Stimulated activated naive CD8-positive, alpha-beta T cell treated with anti-CD3 and anti-CD28 coated beads, Interleukin-15, Interleukin-2, amounts not matched to agents 100 ng/mL and 50 ng/mL, for 24 hours (primary cell): ENCODE results near the gene DPM3.

ENCODE experiments used
- H3K27ac Mint-ChIP-seq: one replicate; pipeline ENCODE4 v1.8.0; 2021; ENCODE audit warnings: mild to moderate bottlenecking, mixed read lengths
- H3K27me3 Mint-ChIP-seq: one replicate; pipeline ENCODE4 v1.8.0; 2021; ENCODE audit warnings: mixed read lengths
- H3K36me3 Mint-ChIP-seq: one replicate; pipeline ENCODE4 v1.8.0; 2021; ENCODE audit warnings: low read depth, mixed read lengths
- H3K4me1 Mint-ChIP-seq: one replicate; pipeline ENCODE4 v1.8.0; 2021; ENCODE audit warnings: low read depth, mixed read lengths
- H3K4me3 Mint-ChIP-seq: one replicate; pipeline ENCODE4 v1.8.0; 2021; ENCODE audit warnings: mild to moderate bottlenecking, mixed read lengths
- H3K9me3 Mint-ChIP-seq: one replicate; pipeline ENCODE4 v1.8.0; 2021; ENCODE audit warnings: mixed read lengths

DPM3 gene

DNA sequence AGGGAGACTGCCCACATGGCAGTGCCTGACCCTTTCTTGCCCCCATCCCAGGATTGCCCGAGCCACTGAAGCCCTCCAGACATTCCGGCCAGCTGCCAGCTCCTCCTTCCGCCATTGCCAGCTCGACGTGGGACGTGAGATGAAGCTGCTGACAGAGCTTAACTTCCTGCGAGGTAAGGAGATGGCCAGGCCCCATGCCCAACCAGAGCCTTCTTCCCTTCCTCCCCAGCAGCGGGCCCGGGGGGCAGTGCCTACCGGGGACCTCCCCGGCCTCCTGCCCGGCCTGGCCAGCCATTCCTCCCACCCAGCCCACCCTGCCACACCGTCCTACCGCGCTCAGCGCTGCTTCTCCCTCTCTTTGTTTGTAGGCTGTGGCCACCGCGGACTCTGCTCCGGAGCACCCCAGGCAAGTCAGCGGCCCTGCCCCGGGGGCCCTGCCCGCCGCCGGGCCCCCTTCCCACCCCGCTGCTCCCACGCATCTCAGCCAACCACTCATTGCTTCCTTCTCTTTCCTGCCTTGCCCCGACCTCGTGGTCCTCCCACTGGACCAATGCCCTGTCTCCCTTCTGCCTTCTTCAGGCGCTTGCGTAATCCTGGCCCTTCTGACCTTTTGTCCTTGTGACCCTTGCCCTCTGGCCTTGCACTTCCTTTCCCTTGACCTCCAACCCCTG lies 38.2 kb upstream of the DPM3 start:
- Mint-ChIP-seq H3K36me3 (peaks cover 8% of the 10 kb centered on the region), H3K4me1 (peaks cover 33% of the 10 kb centered on the region), H3K4me3 (no peak overlapping the region), H3K27ac (no peak overlapping the region), H3K9me3 (no peaks in the 10 kb centered on the region), H3K27me3 (no peaks in the 10 kb centered on the region)

DNA sequence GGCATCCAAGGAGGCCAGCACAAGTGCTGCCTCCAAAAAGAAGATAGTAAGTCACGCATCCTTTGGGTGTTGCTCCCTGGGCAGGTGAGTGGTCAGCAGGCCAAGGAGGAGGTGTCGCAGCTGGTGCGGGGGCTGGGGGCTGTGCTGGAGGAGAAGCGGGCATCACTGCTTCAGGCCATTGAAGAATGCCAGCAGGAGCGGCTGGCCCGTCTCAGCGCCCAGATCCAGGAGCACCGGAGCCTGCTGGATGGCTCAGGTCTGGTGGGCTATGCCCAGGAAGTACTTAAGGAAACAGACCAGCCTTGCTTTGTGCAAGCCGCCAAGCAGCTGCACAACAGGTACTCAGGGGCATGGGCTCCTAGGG lies 37.6 kb upstream of the DPM3 start:
- H3K27ac Mint-ChIP-seq, result no peak overlapping the region
- peaks cover 12% of the 10 kb centered on the region for H3K36me3 Mint-ChIP-seq
- no peaks in the 10 kb centered on the region for H3K27me3 Mint-ChIP-seq
- peaks cover 40% of the 10 kb centered on the region for H3K4me1 Mint-ChIP-seq
- H3K9me3 Mint-ChIP-seq, result no peaks in the 10 kb centered on the region
- H3K4me3 Mint-ChIP-seq, result no peak overlapping the region

DNA sequence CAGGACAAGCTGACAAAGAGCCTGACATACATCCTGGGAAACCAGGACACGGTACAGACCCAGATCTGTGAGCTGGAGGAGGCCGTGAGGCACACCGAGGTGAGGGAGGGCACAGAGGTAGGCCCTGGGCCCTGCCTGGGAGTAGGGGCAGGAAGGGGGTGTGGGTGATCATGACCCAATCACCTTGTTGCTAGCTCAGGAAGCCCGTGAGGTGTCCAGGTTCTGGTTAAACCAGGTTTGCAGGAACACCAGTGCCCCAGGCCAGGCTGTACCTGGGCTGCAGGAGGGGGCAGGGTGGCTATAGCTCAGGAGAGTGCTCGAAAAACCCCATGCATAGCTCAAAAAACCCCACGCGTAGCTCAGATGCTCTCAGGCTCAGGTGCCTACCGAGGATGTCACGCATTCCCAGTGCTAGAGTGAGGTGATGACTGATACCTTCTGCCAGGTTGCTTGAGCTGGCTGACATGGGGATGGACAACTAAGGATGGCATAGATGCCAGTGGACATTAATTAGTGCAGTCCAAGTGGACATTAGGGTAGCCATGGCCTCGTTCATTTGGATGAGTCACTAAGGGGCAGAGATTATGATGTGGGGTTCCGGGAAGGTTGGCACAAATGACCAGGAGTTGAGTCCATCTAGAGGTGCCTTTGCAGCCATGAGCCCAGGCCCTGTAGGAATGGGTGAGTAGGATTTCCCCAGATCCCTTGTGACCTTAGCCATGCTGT lies 37.0 kb upstream of the DPM3 start:
- Mint-ChIP-seq H3K4me1 (peaks cover 42% of the 10 kb centered on the region), H3K27me3 (no peaks in the 10 kb centered on the region), H3K27ac (no peak overlapping the region), H3K9me3 (no peaks in the 10 kb centered on the region), H3K4me3 (no peak overlapping the region), H3K36me3 (peaks cover 12% of the 10 kb centered on the region)

DNA sequence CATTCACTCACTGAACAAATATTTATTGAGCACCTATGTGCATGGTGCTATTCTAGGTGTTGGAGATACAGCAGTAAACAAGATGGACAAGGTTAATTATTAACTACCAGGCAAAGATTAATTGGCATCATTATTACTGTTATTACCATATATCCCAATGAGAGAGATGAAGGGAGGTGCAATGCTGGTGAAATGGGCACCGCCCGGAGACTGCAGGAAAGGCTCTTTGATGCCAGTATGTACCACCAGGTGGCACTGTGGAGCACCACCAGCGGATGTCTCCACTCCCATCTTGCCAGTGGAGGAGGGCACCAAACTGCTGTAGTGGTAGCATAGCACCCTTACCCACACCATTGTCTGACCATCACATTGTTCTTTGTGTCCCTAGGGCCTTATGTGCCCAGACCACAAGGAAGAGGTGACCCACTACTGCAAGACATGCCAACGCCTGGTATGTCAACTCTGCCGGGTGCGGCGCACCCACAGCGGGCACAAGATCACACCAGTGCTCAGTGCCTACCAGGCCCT lies 36.3 kb upstream of the DPM3 start:
- Mint-ChIP-seq H3K27me3 (no peaks in the 10 kb centered on the region), H3K27ac (no peak overlapping the region), H3K9me3 (no peaks in the 10 kb centered on the region), H3K4me1 (peaks cover 49% of the 10 kb centered on the region), H3K4me3 (no peak overlapping the region), H3K36me3 (peaks cover 18% of the 10 kb centered on the region)

DNA sequence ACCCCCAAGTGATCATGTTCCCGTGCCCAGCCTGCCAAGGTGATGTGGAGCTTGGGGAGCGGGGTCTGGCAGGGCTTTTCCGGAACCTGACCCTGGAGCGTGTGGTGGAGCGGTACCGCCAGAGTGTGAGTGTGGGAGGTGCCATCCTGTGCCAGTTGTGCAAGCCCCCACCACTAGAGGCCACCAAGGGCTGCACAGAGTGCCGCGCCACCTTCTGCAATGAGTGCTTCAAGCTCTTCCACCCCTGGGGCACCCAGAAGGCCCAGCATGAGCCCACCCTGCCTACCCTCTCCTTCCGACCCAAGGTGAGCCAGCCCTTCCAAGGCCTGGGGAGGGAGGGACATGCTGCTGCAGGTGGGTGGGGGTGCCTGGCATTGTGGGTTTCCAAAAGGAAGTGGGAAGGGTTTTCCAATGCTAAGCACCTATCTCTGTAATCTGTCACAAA lies 35.6 kb upstream of the DPM3 start:
- H3K4me1 Mint-ChIP-seq, result peaks cover 55% of the 10 kb centered on the region

DNA sequence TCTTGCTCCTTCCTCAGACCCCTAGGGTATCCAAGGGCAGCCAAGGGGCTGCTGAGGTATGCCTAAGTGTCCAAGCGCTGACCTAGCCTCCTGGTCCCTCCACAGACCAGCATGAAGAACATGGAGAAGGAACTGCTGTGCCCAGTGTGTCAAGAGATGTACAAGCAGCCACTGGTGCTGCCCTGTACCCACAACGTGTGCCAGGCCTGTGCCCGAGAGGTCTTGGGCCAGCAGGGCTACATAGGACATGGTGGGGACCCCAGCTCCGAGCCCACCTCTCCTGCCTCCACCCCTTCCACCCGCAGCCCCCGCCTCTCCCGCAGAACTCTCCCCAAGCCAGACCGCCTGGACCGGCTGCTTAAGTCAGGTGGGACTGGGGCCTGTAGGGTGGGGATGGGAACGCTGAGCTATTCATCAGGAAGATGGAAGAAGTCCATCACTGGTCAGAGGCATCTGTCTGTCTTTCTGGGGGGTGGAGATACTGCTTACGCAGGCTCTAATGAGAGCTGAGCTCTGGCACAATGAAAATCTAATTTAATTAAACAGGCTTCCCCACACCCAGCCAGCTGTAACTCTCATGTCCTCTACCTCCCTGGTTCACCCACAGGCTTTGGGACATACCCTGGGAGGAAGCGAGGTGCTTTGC lies 35.1 kb upstream of the DPM3 start:
- peak overlapping the region; percentile 98 for H3K4me3 Mint-ChIP-seq
- H3K9me3 Mint-ChIP-seq, result no peaks in the 10 kb centered on the region
- H3K27ac Mint-ChIP-seq, result no peak overlapping the region
- peaks cover 55% of the 10 kb centered on the region for H3K4me1 Mint-ChIP-seq
- peaks cover 25% of the 10 kb centered on the region for H3K36me3 Mint-ChIP-seq
- H3K27me3 Mint-ChIP-seq, result no peaks in the 10 kb centered on the region

More for the DNA sequence above, 35.6 kb upstream of the DPM3 start:
- Mint-ChIP-seq H3K27me3 (no peaks in the 10 kb centered on the region), H3K36me3 (peaks cover 23% of the 10 kb centered on the region), H3K4me3 (no peak overlapping the region), H3K27ac (no peak overlapping the region), H3K9me3 (no peaks in the 10 kb centered on the region)

DNA sequence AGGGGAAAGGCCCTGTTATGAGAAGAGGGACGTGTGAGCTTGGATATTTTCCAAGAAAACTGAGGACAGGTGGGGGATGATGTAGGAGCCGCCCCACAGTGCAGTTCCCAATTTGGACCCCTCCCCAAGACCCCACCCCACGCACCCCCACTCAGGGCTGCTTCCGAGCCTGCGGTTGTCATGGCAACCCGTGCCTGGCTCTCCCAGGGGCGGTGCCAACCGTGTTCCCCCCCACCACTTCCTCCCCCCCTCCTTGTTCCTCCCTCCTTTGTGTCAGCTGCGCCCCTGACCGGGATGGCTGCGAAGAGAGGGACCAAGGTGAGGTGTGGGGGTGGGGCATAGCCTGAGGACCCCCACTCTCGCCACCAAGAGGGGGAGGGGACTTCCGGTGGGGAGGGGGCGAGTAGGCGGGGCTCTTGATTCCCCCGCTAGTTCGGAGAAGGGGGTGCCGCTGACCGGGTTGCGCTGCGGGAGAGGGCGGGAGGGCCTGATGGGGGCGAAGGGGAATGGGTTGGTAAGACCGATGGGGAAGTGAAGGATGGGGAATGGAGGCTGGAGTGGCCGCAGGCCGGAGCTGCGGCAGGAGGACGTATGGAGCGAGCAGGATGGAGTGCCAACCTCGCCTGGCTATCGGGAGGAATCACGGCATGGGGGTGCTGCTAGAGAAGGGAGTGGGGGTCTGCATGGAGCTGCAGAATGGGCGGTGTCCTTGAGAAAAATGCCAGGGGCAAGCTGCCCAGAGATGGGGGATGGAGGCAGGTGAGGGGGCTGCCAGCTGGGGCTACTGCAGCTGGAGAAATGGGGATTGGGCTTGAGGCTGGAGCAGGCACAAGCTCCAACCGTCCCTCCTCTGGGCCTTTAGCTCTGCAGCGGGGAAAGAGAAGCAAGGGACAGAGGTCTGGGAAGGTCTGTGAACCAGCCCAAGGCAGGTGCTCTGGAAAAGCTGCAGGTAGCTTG lies 34.3 kb upstream of the DPM3 start:
- peak overlapping the region; percentile 87 for H3K27ac Mint-ChIP-seq
- H3K9me3 Mint-ChIP-seq, result no peaks in the 10 kb centered on the region
- H3K4me3 Mint-ChIP-seq, result peak overlapping the region; percentile 98
- no peaks in the 10 kb centered on the region for H3K27me3 Mint-ChIP-seq
- peaks cover 55% of the 10 kb centered on the region for H3K4me1 Mint-ChIP-seq
- H3K36me3 Mint-ChIP-seq, result peaks cover 31% of the 10 kb centered on the region

DNA sequence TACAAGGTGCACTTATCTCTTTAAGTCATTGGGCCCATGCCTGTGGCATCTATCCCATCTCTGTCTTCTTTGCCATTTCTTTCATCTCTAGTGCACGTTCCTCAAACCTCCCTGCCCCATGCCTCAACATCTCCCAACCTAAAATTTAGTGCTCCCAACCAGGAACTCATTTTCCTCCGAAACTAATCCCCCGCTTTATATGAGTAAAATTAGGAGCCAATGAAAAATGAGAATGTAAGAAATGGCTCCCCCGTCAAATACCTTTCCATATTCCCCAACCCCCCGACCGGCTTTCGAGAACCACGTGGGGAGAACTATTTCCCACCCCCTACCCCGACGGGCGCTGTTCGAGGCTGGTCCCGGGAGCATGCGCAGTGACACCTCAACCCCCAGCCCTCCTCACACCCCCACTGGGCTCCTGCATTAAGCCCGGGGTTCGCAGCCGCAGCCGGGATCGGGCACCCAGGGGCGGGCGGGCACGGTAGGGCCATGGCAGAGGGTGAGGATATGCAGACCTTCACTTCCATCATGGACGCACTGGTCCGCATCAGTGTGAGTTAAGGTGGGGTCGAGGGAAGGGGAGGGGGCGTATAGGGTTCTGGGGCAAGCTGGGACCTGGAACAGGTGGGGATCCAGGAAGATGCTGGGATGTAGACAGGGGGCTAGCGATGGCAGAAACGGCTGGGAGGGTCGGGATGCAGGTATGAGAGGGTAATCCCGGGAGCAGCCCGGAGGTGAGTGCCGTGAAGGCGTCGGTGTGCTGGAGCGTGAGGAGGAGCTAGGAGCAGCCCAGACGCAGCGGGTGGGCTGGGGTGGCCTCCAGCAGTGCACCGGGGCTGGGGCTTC lies 33.4 kb upstream of the DPM3 start, which contains the start of gene TRIM46:
TRIM46 (plus strand) TSS at position 372 of the 846 bp plus-strand sequence; CDS start at position 490, 118 bp downstream.
- H3K4me1 Mint-ChIP-seq, result peaks cover 59% of the 10 kb centered on the region
- H3K4me3 Mint-ChIP-seq, result peak within 1 kb of the TSS; percentile 98
- no peaks in the 10 kb centered on the region for H3K9me3 Mint-ChIP-seq
- H3K36me3 Mint-ChIP-seq, result peaks cover 38% of the 10 kb centered on the region
- peak within 1 kb of the TSS; percentile 95 for H3K27ac Mint-ChIP-seq
- no peaks in the 10 kb centered on the region for H3K27me3 Mint-ChIP-seq

DNA sequence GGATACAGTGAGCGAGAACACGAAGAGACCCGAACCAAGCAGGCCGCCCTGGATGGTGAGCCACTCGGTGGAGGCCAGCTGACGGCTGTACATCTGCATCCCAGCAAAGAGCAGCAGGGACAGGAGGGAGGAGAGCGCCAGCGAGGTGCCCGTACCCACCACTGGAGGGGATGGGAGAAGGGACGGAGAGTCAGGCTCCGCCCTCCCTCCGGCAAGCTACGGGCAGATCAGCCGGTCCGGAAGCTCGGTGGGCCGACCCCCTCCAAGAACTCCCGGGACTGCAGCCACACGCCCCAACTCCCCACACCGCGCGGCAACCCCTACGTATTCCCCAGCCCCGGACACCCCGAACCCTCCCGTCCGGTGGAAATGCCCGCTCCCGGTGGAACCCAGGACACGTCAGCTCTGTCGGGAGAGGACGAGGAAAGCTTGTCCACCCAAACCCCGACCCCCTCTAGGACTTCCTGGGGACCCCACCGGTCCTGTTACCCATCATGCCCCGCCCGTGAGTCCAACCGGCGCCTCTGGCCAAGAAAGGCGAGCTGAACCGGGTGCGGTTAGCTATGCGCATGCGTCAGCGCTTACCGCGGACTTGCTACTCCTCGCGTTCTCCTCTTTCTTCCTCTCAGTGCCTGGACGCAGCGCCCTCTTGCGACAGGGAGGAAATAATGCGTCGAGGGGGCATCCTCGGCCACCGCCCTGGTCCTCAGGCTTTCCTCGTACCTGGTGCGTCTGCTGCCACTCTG lies 32.6 kb upstream of the DPM3 start, which contains the start of gene KRTCAP2:
KRTCAP2 (minus strand) TSS at position 573 of the 746 bp plus-strand sequence; CDS start at position 493, 80 bp downstream.
- Mint-ChIP-seq H3K9me3 (no peaks in the 10 kb centered on the region), H3K36me3 (peaks cover 35% of the 10 kb centered on the region), H3K27ac (peak within 1 kb of the TSS; percentile 95), H3K4me1 (peaks cover 62% of the 10 kb centered on the region), H3K27me3 (no peaks in the 10 kb centered on the region), H3K4me3 (peak within 1 kb of the TSS; percentile 98)

DNA sequence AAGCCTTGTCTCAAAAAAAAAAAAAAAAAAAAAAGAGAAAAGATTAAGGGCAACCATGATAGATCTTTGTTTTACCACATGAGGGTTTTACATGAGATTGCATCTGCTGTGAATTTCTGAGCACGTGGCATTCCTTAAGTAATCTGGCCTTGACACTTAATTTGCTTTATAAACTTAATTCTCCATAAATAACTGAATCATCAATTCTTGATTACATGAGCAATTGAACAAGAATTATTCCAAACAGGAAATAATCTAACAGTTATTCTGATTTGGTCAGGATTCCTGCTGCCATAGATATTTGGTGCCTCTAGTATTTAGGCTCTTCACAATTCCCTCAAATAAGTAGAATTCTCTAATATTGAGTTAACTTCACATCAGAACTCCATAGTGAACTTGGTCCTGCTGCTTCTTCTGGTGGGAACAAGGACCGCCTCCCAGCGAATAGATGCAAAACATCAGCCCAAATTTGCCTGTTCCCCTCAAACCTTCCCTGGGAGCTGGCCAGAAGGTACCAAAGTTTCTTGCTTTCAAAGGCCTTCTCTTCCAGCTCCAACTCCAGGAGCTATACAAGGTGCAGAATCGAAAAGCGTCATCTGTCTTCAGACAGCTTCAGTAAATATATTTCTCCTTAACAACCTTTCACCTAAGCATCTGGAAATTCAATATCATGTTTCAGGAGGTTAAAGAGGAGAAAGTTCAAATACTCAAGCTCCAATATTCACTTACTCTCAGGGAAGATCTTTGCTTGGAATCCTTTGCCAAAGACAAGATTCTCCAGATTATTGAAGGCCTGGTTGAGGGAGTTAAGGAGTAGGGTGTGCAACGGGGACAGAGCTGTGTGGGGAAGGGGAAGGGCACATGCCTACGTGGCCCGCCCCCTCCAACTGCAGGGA lies 31.8 kb upstream of the DPM3 start:
- Mint-ChIP-seq H3K36me3 (peaks cover 30% of the 10 kb centered on the region), H3K27ac (peak overlapping the region; percentile 95), H3K4me3 (peak overlapping the region; percentile 98), H3K9me3 (no peaks in the 10 kb centered on the region), H3K27me3 (no peaks in the 10 kb centered on the region), H3K4me1 (peaks cover 69% of the 10 kb centered on the region)

DNA sequence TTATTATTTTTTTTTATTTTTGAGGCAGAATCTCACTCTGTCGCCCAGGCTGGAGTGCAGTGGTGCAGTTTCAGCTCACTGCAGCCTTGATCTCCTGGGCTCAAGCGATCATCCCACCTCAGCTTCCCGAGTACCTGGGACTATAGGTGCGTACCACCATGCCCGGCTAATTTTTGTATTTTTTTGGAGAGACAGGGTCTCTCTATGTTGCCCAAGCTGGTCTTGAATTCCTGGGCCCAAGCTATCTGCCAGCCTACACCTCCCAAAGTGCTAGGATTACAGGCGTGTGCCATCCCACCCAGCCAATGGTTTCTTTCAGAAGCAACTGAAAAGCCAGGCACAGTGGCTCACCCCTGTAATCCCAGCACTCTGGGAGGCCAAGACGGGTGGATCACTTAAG lies 30.5 kb upstream of the DPM3 start:
- Mint-ChIP-seq H3K9me3 (no peaks in the 10 kb centered on the region), H3K27ac (no peak overlapping the region), H3K36me3 (peaks cover 30% of the 10 kb centered on the region), H3K27me3 (no peaks in the 10 kb centered on the region), H3K4me3 (no peak overlapping the region), H3K4me1 (peaks cover 57% of the 10 kb centered on the region)

DNA sequence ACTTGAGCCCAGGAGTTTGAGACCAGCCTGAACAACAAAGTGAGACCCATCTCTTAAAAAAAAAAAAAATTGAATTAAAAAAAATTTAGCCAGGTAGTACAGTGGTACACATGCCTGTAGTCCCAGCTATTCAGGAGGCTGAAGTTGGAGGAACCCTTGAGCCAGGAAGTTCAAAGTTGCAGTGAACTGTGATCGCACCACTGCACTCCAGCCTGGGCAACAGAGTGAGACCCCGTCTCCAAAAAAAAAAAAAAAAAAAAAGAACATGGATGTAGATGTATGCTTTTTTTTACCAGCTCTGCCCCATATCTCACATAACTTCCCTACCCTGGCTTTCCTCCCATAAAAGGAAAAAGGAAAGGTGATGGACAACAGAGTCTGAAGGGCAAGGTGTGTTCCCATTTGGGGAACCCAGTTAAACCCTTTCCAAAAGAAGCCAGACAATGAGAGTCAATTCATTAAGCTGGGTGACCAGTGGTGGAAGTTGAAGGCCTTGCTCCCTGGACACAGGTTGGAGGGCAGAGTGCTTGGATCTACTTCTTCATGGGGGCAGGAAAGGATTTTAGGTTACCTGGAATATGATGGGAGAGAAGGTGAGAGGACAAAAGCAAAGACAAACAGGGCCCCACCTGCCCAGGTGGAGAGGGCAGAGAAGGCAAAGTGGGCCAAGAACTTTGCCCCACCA lies 29.9 kb upstream of the DPM3 start:
- Mint-ChIP-seq H3K4me1 (peaks cover 52% of the 10 kb centered on the region), H3K27me3 (no peaks in the 10 kb centered on the region), H3K9me3 (no peaks in the 10 kb centered on the region), H3K4me3 (no peak overlapping the region), H3K36me3 (peaks cover 30% of the 10 kb centered on the region), H3K27ac (peak overlapping the region; percentile 61)
